CD14-positive monocyte (primary cell): ENCODE results near the gene ATXN2. TPM values are rescaled to one million over a fixed set of nuclear protein-coding genes. Genes with fewer than 3 reads are reported as not detected.

Experiments
- DNase-seq, 3 donors: peaks; one replicate each; pipeline ENCODE4 v3.0.0-alpha.2; 2011 to 2022
- H2AFZ ChIP-seq: 2 replicates; pipeline ENCODE4 v1.6.0; 2012; ENCODE audit warnings: mild to moderate bottlenecking, low read depth, low read length, inconsistent platforms; ENCODE audit not compliant: insufficient read depth, poor library complexity, severe bottlenecking
- H3K27ac ChIP-seq, 2 donors: 1 replicate in 1 of 2; 2 replicates in 1 of 2; pipeline ENCODE4 v1.5.1; 2012 to 2013; ENCODE audit warnings: low read length in 2 of 2, control low read depth in 1 of 2, inconsistent platforms in 1 of 2, low read depth in 1 of 2, mild to moderate bottlenecking in 1 of 2
- H3K27me3 ChIP-seq, 2 donors: one replicate each; pipeline versions ENCODE4 v1.6.0 to v1.6.1; 2011 to 2013; ENCODE audit warnings: low read length in 2 of 2; ENCODE audit not compliant: control insufficient read depth in 2 of 2, insufficient read depth in 2 of 2
- H3K36me3 ChIP-seq, 2 donors: replicated peaks in 1 of 2; 1 replicate in 1 of 2; 2 replicates in 1 of 2; pipeline versions ENCODE4 v1.5.1 to v1.6.1; 2012 to 2013; ENCODE audit warnings: low read length in 2 of 2, control low read depth in 1 of 2, inconsistent platforms in 1 of 2, mild to moderate bottlenecking in 1 of 2; ENCODE audit not compliant: insufficient read depth in 2 of 2, control insufficient read depth in 1 of 2
- H3K4me1 ChIP-seq, 2 donors: 1 replicate in 1 of 2; 2 replicates in 1 of 2; pipeline versions ENCODE4 v1.5.1 to v1.6.1; 2012 to 2013; ENCODE audit warnings: low read length in 2 of 2, control low read depth in 1 of 2, inconsistent platforms in 1 of 2, mild to moderate bottlenecking in 1 of 2, moderate library complexity in 1 of 2; ENCODE audit not compliant: insufficient read depth in 2 of 2, control insufficient read depth in 1 of 2
- H3K4me2 ChIP-seq: replicated peaks from 2 replicates; pipeline ENCODE3; 2012; ENCODE audit warnings: low read length, moderate library complexity, mild to moderate bottlenecking; ENCODE audit not compliant: poor library complexity, severe bottlenecking; ENCODE audit errors: extremely low read depth
- H3K4me3 ChIP-seq, 3 experiments: fragments of 200-600 bp in 1 of 3; sonication (generic) in 1 of 3; replicated peaks in 1 of 3; 1 replicate in 2 of 3; 2 replicates in 1 of 3; pipeline ENCODE4 v1.5.1; 2011 to 2013; ENCODE audit warnings: low read length in 3 of 3, mild to moderate bottlenecking in 3 of 3, control low read depth in 2 of 3, low read depth in 2 of 3, inconsistent platforms in 1 of 3, moderate library complexity in 1 of 3
- H3K79me2 ChIP-seq: 2 replicates; pipeline ENCODE4 v1.6.0; 2012; ENCODE audit warnings: mild to moderate bottlenecking, control low read depth, inconsistent platforms, low read length, moderate library complexity; ENCODE audit not compliant: insufficient read depth
- H3K9ac ChIP-seq: 2 replicates; pipeline ENCODE4 v1.6.0; 2017; ENCODE audit warnings: low read length, mild to moderate bottlenecking; ENCODE audit not compliant: insufficient read depth, poor library complexity, severe bottlenecking
- H3K9me3 ChIP-seq, 2 donors: replicated peaks in 1 of 2; 1 replicate in 1 of 2; 2 replicates in 1 of 2; pipeline versions ENCODE4 v1.5.1 to v1.6.1; 2012 to 2013; ENCODE audit warnings: low read length in 2 of 2, control low read depth in 1 of 2; ENCODE audit not compliant: control insufficient read depth in 1 of 2, insufficient read depth in 1 of 2
- H4K20me1 ChIP-seq: 2 replicates; pipeline ENCODE4 v1.6.0; 2012; ENCODE audit warnings: mild to moderate bottlenecking, low read length, control low read depth, moderate library complexity; ENCODE audit not compliant: insufficient read depth
- H3K27ac Mint-ChIP-seq, 7 donors: one replicate each; pipeline ENCODE4 v1.8.0; 2020; ENCODE audit warnings: mild to moderate bottlenecking in 7 of 7, mixed read lengths in 7 of 7, moderate library complexity in 6 of 7, inconsistent platforms in 2 of 7
- H3K27me3 Mint-ChIP-seq, 3 donors: one replicate each; pipeline ENCODE4 v1.8.0; 2021 to 2022; ENCODE audit warnings: low read depth in 3 of 3, mild to moderate bottlenecking in 3 of 3, mixed read lengths in 3 of 3, moderate library complexity in 3 of 3, inconsistent platforms in 1 of 3
- H3K36me3 Mint-ChIP-seq, 2 donors: one replicate each; pipeline ENCODE4 v1.8.0; 2020; ENCODE audit warnings: mixed read lengths in 2 of 2, inconsistent platforms in 1 of 2, mild to moderate bottlenecking in 1 of 2
- H3K4me1 Mint-ChIP-seq: one replicate; pipeline ENCODE4 v1.8.0; 2020; ENCODE audit warnings: mild to moderate bottlenecking, mixed read lengths
- H3K4me3 Mint-ChIP-seq, 2 donors: one replicate each; pipeline ENCODE4 v1.8.0; 2020; ENCODE audit warnings: mild to moderate bottlenecking in 2 of 2, mixed read lengths in 2 of 2, moderate library complexity in 1 of 2
- H3K9me3 Mint-ChIP-seq, 7 donors: one replicate each; pipeline ENCODE4 v1.8.0; 2020 to 2022; ENCODE audit warnings: mixed read lengths in 7 of 7, mild to moderate bottlenecking in 6 of 7, moderate library complexity in 6 of 7, inconsistent platforms in 2 of 7
- WGBS: methylation state at CpG from one replicate; pipeline ENCODE4 v1.1.5; 2013; ENCODE audit warnings: missing lambda C conversion rate; ENCODE audit not compliant: insufficient coverage; 5-methylcytosine and 5-hydroxymethylcytosine counted together
- intact Hi-C, 2 donors: fragments of 100-400 bp; cut with micrococcal nuclease; formaldehyde crosslinking; loops; one replicate each; pipeline versions ENCODE4 v1.15.0 to v1.15.1; 2023
- polyA plus RNA-seq, 3 donors: library from polyadenylated mRNA; depleted of rRNA in 1 of 3; unstranded in 2 of 3; stranded (reverse) in 1 of 3; fragments of 300-500 nt in 2 of 3; fragments of >200 nt in 1 of 3; fragmentation: Illumina TruSeq in 2 of 3; gene quantifications; 1 replicate in 2 of 3; 2 replicates in 1 of 3; pipeline ENCODE4 v1.2.3, GENCODE V29; 2012 to 2021
- TF ChIP-seq, protein P1 (sequence below): fragments of 200-600 bp; IDR thresholded peaks from one replicate; pipeline ENCODE4 v1.8.0; 2022; ENCODE audit warnings: antibody characterized with exemption, mild to moderate bottlenecking

ATXN2 gene
- polyA plus RNA-seq, 3 donors: 4.3 to 28.8 (median 11.9) TPM

DNA sequence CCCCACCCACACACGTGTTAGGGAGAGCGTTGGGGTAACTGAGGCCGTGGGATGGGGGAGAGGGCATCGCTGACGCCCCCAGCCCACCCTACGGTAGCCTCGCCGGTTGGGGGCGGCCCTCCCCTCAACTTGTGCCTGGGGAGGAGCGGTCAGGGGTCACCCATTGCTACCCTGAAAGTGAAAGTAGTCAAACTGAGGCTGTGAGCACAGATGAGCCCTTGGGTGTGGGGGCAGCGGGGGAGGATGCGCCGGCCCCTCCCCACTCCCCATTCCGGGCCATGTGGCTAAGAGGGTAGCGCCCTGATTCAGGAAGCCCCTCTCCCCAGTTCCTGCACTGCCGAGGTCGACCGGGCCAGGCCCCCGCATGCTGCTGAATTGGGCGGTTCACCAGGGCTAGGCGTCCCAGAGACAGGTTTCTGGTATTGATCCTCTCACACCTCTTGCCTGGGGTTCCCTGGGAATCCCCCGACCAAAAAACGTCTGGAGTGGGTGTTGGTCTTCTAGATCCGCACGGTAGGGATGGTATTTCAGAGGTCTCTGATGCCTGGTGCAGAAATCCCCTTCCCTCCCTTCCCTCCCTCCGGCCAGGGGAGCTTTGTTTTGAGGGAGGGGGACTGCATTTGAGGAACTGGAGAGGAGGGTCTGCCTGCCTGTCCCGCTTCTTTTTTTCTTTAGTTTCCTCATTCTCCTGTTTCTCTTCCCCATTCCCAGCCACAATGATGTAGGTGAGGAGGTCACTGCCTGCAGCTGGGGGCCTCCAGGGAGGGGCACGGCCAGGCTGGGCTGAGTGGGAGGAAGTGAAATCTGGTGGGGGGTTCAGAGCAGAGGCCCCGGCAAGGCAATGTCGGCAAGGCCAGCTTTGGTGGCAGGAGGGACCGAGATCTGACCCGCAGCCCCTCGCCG is 192.4 kb downstream of the ATXN2 start:
- intact Hi-C loops: loop anchor here (5.0 to 10.0 kb wide), 2 partner anchors 41 to 92 kb away; no protein-coding TSS in a partner anchor
- peaks cover 0 to 2% (median 0%) of the 10 kb centered on the region in 7 donors for H3K9me3 Mint-ChIP-seq
- 0% methylated on average over 15 of the region's 34 CpGs for WGBS

More for the DNA sequence above, 192.4 kb downstream of the ATXN2 start:
- peaks cover 73% of the 10 kb centered on the region for H3K79me2 ChIP-seq
- H3K27ac ChIP-seq: peak overlapping the region; percentile 93 to 98
- H3K36me3 ChIP-seq: peaks cover 0 to 5% of the 10 kb centered on the region in 2 donors
- Mint-ChIP-seq H3K4me3 (peak overlapping the region; percentile 92 to 96), H3K4me1 (peaks cover 66% of the 10 kb centered on the region), H3K27ac (peak overlapping the region; percentile 93 to 98 (median 95)), H3K27me3 (peaks cover 0 to 5% (median 0%) of the 10 kb centered on the region in 3 donors), H3K36me3 (peaks cover 5 to 25% of the 10 kb centered on the region in 2 donors)
- DNase-seq: peak; percentile 80 to 93 (median 83)
- no peak overlapping the region for H2AFZ ChIP-seq
- peaks cover 66% of the 10 kb centered on the region for H4K20me1 ChIP-seq
- peak overlapping the region; percentile 99 for H3K9ac ChIP-seq
- no peaks in the 10 kb centered on the region for H3K27me3 ChIP-seq
- H3K4me2 ChIP-seq: peak overlapping the region; percentile 87
- TF ChIP-seq, protein P1, sequence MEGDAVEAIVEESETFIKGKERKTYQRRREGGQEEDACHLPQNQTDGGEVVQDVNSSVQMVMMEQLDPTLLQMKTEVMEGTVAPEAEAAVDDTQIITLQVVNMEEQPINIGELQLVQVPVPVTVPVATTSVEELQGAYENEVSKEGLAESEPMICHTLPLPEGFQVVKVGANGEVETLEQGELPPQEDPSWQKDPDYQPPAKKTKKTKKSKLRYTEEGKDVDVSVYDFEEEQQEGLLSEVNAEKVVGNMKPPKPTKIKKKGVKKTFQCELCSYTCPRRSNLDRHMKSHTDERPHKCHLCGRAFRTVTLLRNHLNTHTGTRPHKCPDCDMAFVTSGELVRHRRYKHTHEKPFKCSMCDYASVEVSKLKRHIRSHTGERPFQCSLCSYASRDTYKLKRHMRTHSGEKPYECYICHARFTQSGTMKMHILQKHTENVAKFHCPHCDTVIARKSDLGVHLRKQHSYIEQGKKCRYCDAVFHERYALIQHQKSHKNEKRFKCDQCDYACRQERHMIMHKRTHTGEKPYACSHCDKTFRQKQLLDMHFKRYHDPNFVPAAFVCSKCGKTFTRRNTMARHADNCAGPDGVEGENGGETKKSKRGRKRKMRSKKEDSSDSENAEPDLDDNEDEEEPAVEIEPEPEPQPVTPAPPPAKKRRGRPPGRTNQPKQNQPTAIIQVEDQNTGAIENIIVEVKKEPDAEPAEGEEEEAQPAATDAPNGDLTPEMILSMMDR: no peak
- peaks cover 72 to 80% of the 10 kb centered on the region in 2 donors for H3K4me1 ChIP-seq
- peak overlapping the region; percentile 91 to 99 (median 91) for H3K4me3 ChIP-seq
- H3K9me3 ChIP-seq: no peaks in the 10 kb centered on the region
